ENCODE measurements around the gene AATK.

Gene AATK

DNA sequence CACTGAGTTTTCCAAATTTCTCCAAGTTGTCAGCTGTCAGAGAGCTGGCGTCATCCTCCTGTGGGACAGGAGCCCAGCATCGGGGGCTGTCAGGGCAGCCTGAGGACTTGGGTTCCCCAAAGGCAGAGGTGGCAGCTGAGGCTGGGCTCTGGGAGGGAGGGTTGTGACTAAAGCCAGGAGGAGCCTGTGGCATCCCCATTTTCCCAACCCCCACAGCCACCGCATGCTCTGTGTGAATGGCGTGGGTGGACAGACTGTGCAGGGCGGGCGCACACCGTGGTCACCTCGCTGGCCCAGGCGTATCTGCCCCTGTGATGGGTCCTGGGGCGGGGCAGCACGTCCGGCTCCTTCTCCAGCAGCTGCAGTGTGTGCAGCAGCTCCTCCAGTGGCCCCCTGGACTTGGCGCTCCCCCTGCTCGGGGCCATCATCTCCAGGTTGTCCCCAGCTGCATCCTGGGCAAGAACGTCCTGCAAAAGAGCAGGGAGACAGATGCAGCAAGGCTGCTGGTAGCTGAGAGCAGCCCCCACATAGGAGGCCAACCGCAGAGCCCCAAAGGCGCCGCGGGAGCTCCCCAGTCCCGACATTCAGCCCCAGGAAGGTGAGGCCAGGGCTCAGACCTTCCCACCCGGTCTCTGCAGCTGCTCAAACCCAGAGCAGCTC is 31.9 kb upstream of the AATK start:
- Histone ChIP-seq H3K36me3 (peaks cover 12% of the 10 kb centered on the region), H3K4me3 (ENCODE audit: low read depth, low read length) (no peak overlapping the region), H3K27me3 (no peaks in the 10 kb centered on the region), H3K9me3 (no peaks in the 10 kb centered on the region), H3K4me1 (peaks cover 23% of the 10 kb centered on the region)
- no peak for DNase-seq
- no peak for TF ChIP-seq CTCF (IDR thresholded peaks at IDR 0.05; ENCODE audit: low read depth, low read length)

DNA sequence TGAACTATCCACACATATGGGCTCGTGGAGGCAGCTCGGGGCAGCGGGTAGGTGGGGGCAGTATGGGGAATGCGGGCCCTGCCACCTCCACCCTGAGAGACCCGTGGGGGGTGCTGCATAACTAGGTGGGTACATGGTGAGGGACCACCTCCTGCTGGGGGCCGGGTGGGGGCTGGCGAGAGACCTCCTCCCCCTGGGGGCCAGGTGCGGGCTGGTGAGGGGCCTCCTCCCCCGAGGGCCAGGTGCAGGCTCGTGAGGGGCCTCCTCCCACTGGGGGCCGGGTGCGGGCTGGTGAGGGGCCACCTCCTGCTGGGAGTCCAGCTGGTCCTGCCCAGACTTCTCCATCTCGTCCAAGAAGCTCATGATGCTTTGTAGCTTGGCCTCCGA is 31.4 kb upstream of the AATK start:
- Histone ChIP-seq H3K27me3 (no peaks in the 10 kb centered on the region), H3K4me1 (peaks cover 23% of the 10 kb centered on the region), H3K9me3 (no peaks in the 10 kb centered on the region), H3K36me3 (peaks cover 12% of the 10 kb centered on the region), H3K4me3 (ENCODE audit: low read depth, low read length) (no peak overlapping the region)
- TF ChIP-seq CTCF (IDR thresholded peaks at IDR 0.05; ENCODE audit: low read depth, low read length): no peak
- DNase-seq: no peak

GRCh38 chr17:81196505-81197408 is 30.7 kb upstream of the AATK start:
- H3K27me3 ChIP-seq: no peaks in the 10 kb centered on the region
- peaks cover 23% of the 10 kb centered on the region for H3K4me1 ChIP-seq
- TF ChIP-seq CTCF (IDR thresholded peaks at IDR 0.05; ENCODE audit: low read depth, low read length): no peak
- peaks cover 12% of the 10 kb centered on the region for H3K36me3 ChIP-seq
- no peaks in the 10 kb centered on the region for H3K9me3 ChIP-seq
- no peak overlapping the region for H3K4me3 ChIP-seq (ENCODE audit: low read depth, low read length)
- DNase-seq: no peak

DNA sequence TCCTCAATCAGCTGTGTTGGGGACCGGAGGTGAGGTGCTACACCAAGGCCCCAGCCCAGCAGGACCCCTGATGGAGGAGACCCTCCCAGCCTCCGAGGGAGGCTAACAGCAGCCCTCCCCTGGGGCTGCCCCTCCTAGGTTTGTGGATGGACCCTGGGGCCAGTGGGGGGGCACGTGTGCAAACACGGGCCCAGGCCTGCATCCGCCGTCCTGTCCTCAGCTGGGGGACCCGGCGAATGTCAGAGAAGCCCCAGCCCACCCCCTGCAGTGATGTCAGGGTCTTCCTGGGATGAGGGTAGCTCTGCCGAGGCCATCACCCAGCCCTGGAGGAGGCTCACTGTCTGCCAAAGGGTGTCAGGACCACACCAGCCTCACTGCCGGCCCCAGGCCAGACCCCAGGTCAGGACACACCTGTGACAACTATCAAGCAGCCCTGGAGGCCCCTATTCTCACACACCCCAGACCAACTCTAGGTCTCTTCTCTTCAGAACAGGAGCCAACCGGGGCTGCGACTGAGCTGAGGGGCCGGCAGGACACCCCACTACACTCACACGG is 30.0 kb upstream of the AATK start:
- Histone ChIP-seq H3K4me1 (peaks cover 20% of the 10 kb centered on the region), H3K27me3 (no peaks in the 10 kb centered on the region), H3K9me3 (no peaks in the 10 kb centered on the region), H3K36me3 (peaks cover 12% of the 10 kb centered on the region), H3K4me3 (ENCODE audit: low read depth, low read length) (no peak overlapping the region)
- TF ChIP-seq CTCF (IDR thresholded peaks at IDR 0.05; ENCODE audit: low read depth, low read length): no peak
- no peak for DNase-seq

DNA sequence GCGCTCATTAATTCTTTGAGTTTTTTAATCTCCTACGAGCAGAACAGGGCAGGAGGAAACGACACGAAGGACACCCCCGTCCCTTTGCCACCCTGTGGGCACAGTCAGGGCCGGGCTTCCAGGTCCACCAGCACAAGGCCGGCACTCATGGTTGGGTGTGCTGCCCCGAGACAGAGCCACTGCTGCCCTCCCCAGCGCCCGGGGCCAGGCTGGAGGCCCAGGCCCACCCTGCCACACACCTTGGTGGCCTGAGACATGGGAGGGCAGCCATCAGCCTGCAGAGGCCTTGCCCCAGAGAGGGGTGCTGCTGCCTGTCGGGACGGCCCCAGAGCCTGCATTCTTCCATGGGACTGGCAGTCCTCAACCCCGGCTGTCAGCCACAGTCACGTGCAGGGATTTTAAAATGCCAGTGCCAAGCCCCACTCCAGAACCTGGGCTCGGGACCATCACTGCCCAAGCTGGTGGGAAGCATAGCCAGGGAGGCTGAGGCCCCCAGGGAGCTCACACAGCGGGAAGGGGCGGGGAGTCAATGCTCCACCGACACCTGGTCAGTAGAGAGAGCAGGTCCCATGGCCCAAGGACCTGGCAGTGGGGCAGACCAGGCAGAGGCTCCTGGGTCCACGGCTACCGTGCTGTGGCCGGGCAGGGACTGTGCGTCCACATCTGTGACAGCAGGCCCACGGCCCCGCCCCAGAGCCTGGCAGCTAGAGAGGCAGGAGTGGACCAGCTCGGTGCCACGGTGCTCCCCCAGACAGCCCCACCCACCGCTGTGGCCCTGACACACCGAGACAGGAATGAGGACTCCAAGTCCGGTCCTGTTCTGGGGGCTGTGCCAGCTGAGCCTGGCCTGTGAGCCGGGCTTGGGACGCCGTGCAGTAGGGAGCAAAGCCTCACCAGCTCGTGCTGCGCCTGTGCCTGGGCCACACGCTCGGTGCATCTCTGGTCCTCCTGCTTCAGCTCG is 29.2 kb upstream of the AATK start:
- H3K27me3 ChIP-seq: no peaks in the 10 kb centered on the region
- no peak overlapping the region for H3K4me3 ChIP-seq (ENCODE audit: low read depth, low read length)
- TF ChIP-seq CTCF (IDR thresholded peaks at IDR 0.05; ENCODE audit: low read depth, low read length): no peak
- H3K4me1 ChIP-seq: peaks cover 13% of the 10 kb centered on the region
- no peaks in the 10 kb centered on the region for H3K9me3 ChIP-seq
- DNase-seq: no peak
- H3K36me3 ChIP-seq: peaks cover 16% of the 10 kb centered on the region

Measured in BE2C (cell line).